SK-N-SH (cell line): ENCODE results near the gene TRAK1. TPM values are rescaled to one million over a fixed set of nuclear protein-coding genes. Genes with fewer than 3 reads are reported as not detected.

Source experiments
- CTCF ChIA-PET: fragments of 300-600, 350-600 bp; formaldehyde crosslinking; extraction: SDS; loops from one replicate; lab custom pipeline; 2021; lab: Yijun Ruan, JAX
- POLR2A ChIA-PET: fragments of 350-600 bp; sonication (Branson Sonifier 250); formaldehyde crosslinking; extraction: SDS; loops from one replicate; lab custom pipeline; 2020; ENCODE audit warnings: antibody characterized with exemption, inconsistent platforms; lab: Yijun Ruan, JAX
- DNase-seq: peaks from one replicate; pipeline ENCODE4 v3.0.0; 2012
- H2AFZ ChIP-seq: fragments of 200-600 bp; sonication (generic); 2 replicates; pipeline ENCODE4 v1.8.1; 2016; ENCODE audit warnings: antibody characterized with exemption, mild to moderate bottlenecking, low read depth
- H3F3A ChIP-seq: fragments of 200-600 bp; sonication (generic); replicated peaks from 2 replicates; pipeline ENCODE3; 2016; ENCODE audit warnings: antibody characterized with exemption, mild to moderate bottlenecking; ENCODE audit not compliant: insufficient read depth
- H3K27ac ChIP-seq, 2 experiments: fragments of 200-500 bp in 1 of 2; fragments of 200-600 bp in 1 of 2; sonication (Bioruptor generic) in 1 of 2; sonication (generic), shearing (Covaris generic) in 1 of 2; 2 replicates each; pipeline versions ENCODE4 v1.5.1 to v1.6.1; 2014 to 2016; ENCODE audit warnings: low read depth in 2 of 2, inconsistent platforms in 1 of 2, low read length in 1 of 2, mild to moderate bottlenecking in 1 of 2, mixed read lengths in 1 of 2
- H3K27me3 ChIP-seq: fragments of 200-600 bp; sonication (generic), shearing (Covaris generic); 2 replicates; pipeline ENCODE4 v1.6.1; 2016; ENCODE audit warnings: mixed run types; ENCODE audit not compliant: insufficient read depth
- H3K36me3 ChIP-seq, 2 experiments: fragments of 200-500 bp in 1 of 2; fragments of 200-600 bp in 1 of 2; sonication (Bioruptor generic) in 1 of 2; sonication (generic) in 1 of 2; replicated peaks in 1 of 2; 2 replicates each; pipeline versions ENCODE3 to v1.5.1; 2014 to 2016; ENCODE audit warnings: low read length in 1 of 2, mild to moderate bottlenecking in 1 of 2; ENCODE audit not compliant: insufficient read depth in 2 of 2, control insufficient read depth in 1 of 2
- H3K4me1 ChIP-seq, 2 experiments: fragments of 200-500 bp in 1 of 2; fragments of 200-600 bp in 1 of 2; sonication (Bioruptor generic) in 1 of 2; sonication (generic), shearing (Covaris generic) in 1 of 2; 2 replicates each; pipeline versions ENCODE4 v1.5.1 to v1.6.1; 2014 to 2016; ENCODE audit warnings: low read depth in 1 of 2, low read length in 1 of 2, mixed run types in 1 of 2; ENCODE audit not compliant: insufficient read depth in 2 of 2, control insufficient read depth in 1 of 2
- H3K4me2 ChIP-seq: fragments of 200-600 bp; sonication (generic), shearing (Covaris generic); 2 replicates; pipeline ENCODE4 v1.6.1; 2017; ENCODE audit warnings: mixed run types
- H3K4me3 ChIP-seq, 2 experiments: fragments of 200-500 bp in 1 of 2; fragments of 200-600 bp in 1 of 2; sonication (Bioruptor generic) in 1 of 2; sonication (generic), shearing (Covaris generic) in 1 of 2; 2 replicates each; pipeline versions ENCODE4 v1.5.1 to v1.8.1; 2014 to 2016; ENCODE audit warnings: low read depth in 2 of 2, inconsistent platforms in 1 of 2, low read length in 1 of 2, mild to moderate bottlenecking in 1 of 2, mixed read lengths in 1 of 2, moderate library complexity in 1 of 2
- H3K79me2 ChIP-seq: fragments of 200-600 bp; sonication (generic); 2 replicates; pipeline ENCODE4 v1.8.1; 2017; ENCODE audit warnings: mild to moderate bottlenecking; ENCODE audit not compliant: insufficient read depth
- H3K9ac ChIP-seq: fragments of 200-600 bp; sonication (generic); 2 replicates; pipeline ENCODE4 v1.6.1; 2017; ENCODE audit warnings: mixed run types
- H3K9me2 ChIP-seq: fragments of 200-600 bp; sonication (generic); 2 replicates; pipeline ENCODE4 v1.6.1; 2017; ENCODE audit warnings: mixed run types
- H3K9me3 ChIP-seq: fragments of 200-600 bp; sonication (generic); 2 replicates; pipeline ENCODE4 v1.6.1; 2017; ENCODE audit warnings: mixed run types, mild to moderate bottlenecking, moderate library complexity
- H4K20me1 ChIP-seq: fragments of 200-600 bp; sonication (generic); 2 replicates; pipeline ENCODE4 v1.6.1; 2017; ENCODE audit warnings: mild to moderate bottlenecking, mixed run types; ENCODE audit not compliant: insufficient read depth
- CTCF ChIP-seq: fragments of 200-600 bp; sonication (generic); IDR thresholded peaks from 2 replicates; pipeline ENCODE4 v1.6.1; 2017; ENCODE audit warnings: antibody characterized with exemption, mild to moderate bottlenecking, moderate library complexity
- GATA2 ChIP-seq: sonication (generic); formaldehyde crosslinking; IDR thresholded peaks from 2 replicates; pipeline ENCODE4 v1.5.0; 2020; ENCODE audit warnings: mild to moderate bottlenecking, missing genetic modification reagents
- MEF2A ChIP-seq: IDR thresholded peaks from 2 replicates; pipeline ENCODE4 v1.4.0; 2012; ENCODE audit warnings: low read depth, borderline replicate concordance
- PBX3 ChIP-seq: IDR thresholded peaks from 2 replicates; pipeline ENCODE4; 2012
- RAD21 ChIP-seq: IDR thresholded peaks from 2 replicates; pipeline ENCODE4 v1.6.1; 2012; ENCODE audit warnings: mild to moderate bottlenecking, low read length
- REST ChIP-seq: IDR thresholded peaks from 2 replicates; pipeline ENCODE4 v1.6.1; 2012; ENCODE audit warnings: mild to moderate bottlenecking, low read depth, low read length, moderate library complexity
- RXRA ChIP-seq: IDR thresholded peaks from 2 replicates; pipeline ENCODE4 v1.4.0; 2012; ENCODE audit warnings: low read depth, mild to moderate bottlenecking, borderline replicate concordance
- TAF1 ChIP-seq: IDR thresholded peaks from 2 replicates; pipeline ENCODE4 v1.6.1; 2012; ENCODE audit warnings: low read depth, mild to moderate bottlenecking, low read length, moderate library complexity, borderline replicate concordance
- USF1 ChIP-seq: IDR thresholded peaks from 2 replicates; pipeline ENCODE4 v1.4.0; 2012; ENCODE audit warnings: low read depth, borderline replicate concordance
- USF2 ChIP-seq: fragments of 150-350 bp; IDR thresholded peaks from 2 replicates; pipeline ENCODE4 v1.6.1; 2017; ENCODE audit warnings: antibody characterized with exemption, low read length, low read depth, borderline replicate concordance
- WGBS: methylation state at CpG from one replicate; pipeline ENCODE4 v1.1.6; 2017; ENCODE audit warnings: low lambda C conversion rate; 5-methylcytosine and 5-hydroxymethylcytosine counted together
- polyA plus RNA-seq, 3 experiments: library from polyadenylated mRNA; depleted of rRNA; stranded (reverse); fragments of >200 nt; gene quantifications; 2 replicates each; pipeline ENCODE4 v1.2.3, GENCODE V29; 2012

The TRAK1 gene
- polyA plus RNA-seq, 1 of the 3 experiments (the other 2 are of a cell fraction), result 12.5 TPM

GRCh38 chr3:42267878-42268277 lies 176.7 kb downstream of the TRAK1 start:
- Histone ChIP-seq H3K4me2 (no peak overlapping the region), H3K27ac (no peak overlapping the region), H3K79me2 (no peaks in the 10 kb centered on the region), H3F3A (peaks cover under 1% of the 10 kb centered on the region), H3K9me2 (no peaks in the 10 kb centered on the region), H2AFZ (no peak overlapping the region), H3K9ac (no peak overlapping the region), H3K4me1 (peaks cover 0 to 8% of the 10 kb centered on the region in 2 experiments; a peak in 1 of 4 replicates), H3K36me3 (no peaks in the 10 kb centered on the region), H3K27me3 (peaks cover 47% of the 10 kb centered on the region), H3K4me3 (no peak overlapping the region), H4K20me1 (no peaks in the 10 kb centered on the region), H3K9me3 (no peaks in the 10 kb centered on the region)
- no peak for TF ChIP-seq PBX3
- TF ChIP-seq MEF2A, result no peak
- TF ChIP-seq REST, result no peak
- TF ChIP-seq RXRA, result no peak
- no peak for TF ChIP-seq CTCF
- DNase-seq, result no peak
- ChIA-PET CTCF (interaction anchor here (2.2 kb wide), 1 partner anchor 20 kb away, joined by 14 read pairs; no protein-coding TSS in a partner anchor), POLR2A (no interaction called here)
- WGBS, result 49% methylated on average over 6 of the region's 6 CpGs

GRCh38 chr3:42269647-42270046 lies 178.5 kb downstream of the TRAK1 start:
- Histone ChIP-seq H3K36me3 (no peaks in the 10 kb centered on the region), H3K9ac (no peak overlapping the region), H3K9me2 (no peaks in the 10 kb centered on the region), H3K27me3 (peaks cover 29% of the 10 kb centered on the region), H2AFZ (no peak overlapping the region), H4K20me1 (no peaks in the 10 kb centered on the region), H3K4me1 (peaks cover 0 to 2% of the 10 kb centered on the region in 2 experiments; a peak in 1 of 4 replicates), H3F3A (no peaks in the 10 kb centered on the region), H3K79me2 (no peaks in the 10 kb centered on the region), H3K9me3 (no peaks in the 10 kb centered on the region), H3K27ac (no peak overlapping the region), H3K4me2 (no peak overlapping the region), H3K4me3 (no peak overlapping the region)
- no peak for TF ChIP-seq USF2
- TF ChIP-seq TAF1, result no peak
- TF ChIP-seq USF1, result no peak
- no peak for TF ChIP-seq RAD21
- TF ChIP-seq GATA2 (CRISPR knock-in tag), result no peak
- ChIA-PET CTCF (interaction anchor here (0.6 to 2.2 kb wide), 4 partner anchors 22 to 257 kb away, joined by 3 to 14 read pairs (median 4); no protein-coding TSS in a partner anchor), POLR2A (no interaction called here)
- DNase-seq, result no peak
- 28% methylated on average over 7 of the region's 7 CpGs for WGBS
